Upper lobe of left lung (tissue), 6 donors: Measurements from ENCODE around the gene C6. TPM values are rescaled to one million over a fixed set of nuclear protein-coding genes. Genes with fewer than 3 reads are reported as not detected.

ENCODE experiments used
- ATAC-seq, 2 donors: fragments of 200-7000 bp; cut with Tn5 transposase; one replicate each; pipeline ENCODE4 v1.9.1; 2022; ENCODE audit warnings: mild to moderate bottlenecking in 2 of 2, moderate library complexity in 2 of 2; ENCODE audit not compliant: low FRiP score in 2 of 2
- DNase-seq, 2 donors: peaks; one replicate each; pipeline ENCODE4 v3.0.0-alpha.2; 2019 to 2020
- H3K27ac ChIP-seq, 4 donors: fragments of 200-600 bp; sonication (generic); one replicate each; pipeline ENCODE4 v1.5.1; 2016 to 2019
- H3K27me3 ChIP-seq, 4 donors: fragments of 200-600 bp; sonication (generic); one replicate each; pipeline ENCODE4 v1.5.1; 2017 to 2019
- H3K36me3 ChIP-seq, 4 donors: fragments of 200-600 bp; sonication (generic); one replicate each; pipeline ENCODE4 v1.5.1; 2016 to 2019
- H3K4me1 ChIP-seq, 4 donors: fragments of 200-600 bp; sonication (generic); one replicate each; pipeline ENCODE4 v1.5.1; 2018 to 2019
- H3K4me3 ChIP-seq, 4 donors: fragments of 200-600 bp; sonication (generic); one replicate each; pipeline ENCODE4 v1.5.1; 2017 to 2019; ENCODE audit warnings: mild to moderate bottlenecking in 2 of 4, moderate library complexity in 1 of 4
- H3K9me3 ChIP-seq, 4 donors: fragments of 200-600 bp; sonication (generic); one replicate each; pipeline ENCODE4 v1.5.1; 2018 to 2019
- EP300 ChIP-seq, 4 donors: sonication (generic); formaldehyde crosslinking; IDR thresholded peaks; one replicate each; pipeline ENCODE4 v1.5.1; 2017; ENCODE audit warnings: antibody characterized with exemption in 4 of 4, control low read depth in 2 of 4
- POLR2A ChIP-seq, 4 donors: fragments of 450-650 bp; IDR thresholded peaks; one replicate each; pipeline ENCODE4 v1.5.1; 2016 to 2017; ENCODE audit warnings: antibody characterized with exemption in 4 of 4, mild to moderate bottlenecking in 2 of 4
- POLR2AphosphoS5 ChIP-seq, 2 donors: sonication (generic); formaldehyde crosslinking; IDR thresholded peaks; one replicate each; pipeline ENCODE4 v1.5.1; 2017; ENCODE audit warnings: antibody characterized with exemption in 2 of 2
- WGBS, 2 donors: methylation state at CpG; one replicate each; pipeline ENCODE4 v1.1.5; 2017 to 2018; 5-methylcytosine and 5-hydroxymethylcytosine counted together
- total RNA-seq, 6 donors: library from RNA; depleted of rRNA in 4 of 6; stranded (reverse); fragments of >200 nt in 4 of 6; gene quantifications; one replicate each; pipeline versions ENCODE4 v1.1.0 to v1.2.1, GENCODE V29; 2016 to 2021
- TF ChIP-seq, protein P1 (sequence below), 6 experiments: fragments of 450-650 bp in 4 of 6; fragments of 200-600 bp in 2 of 6; sonication (generic) in 2 of 6; IDR thresholded peaks; one replicate each; pipeline ENCODE4 v1.5.1; 2016 to 2019; ENCODE audit warnings: antibody characterized with exemption in 6 of 6
- donor health status: DM: no; HTN: no; CAD: no; lungs with moderate emphysema.
- donor health status: DM: no; HTN: yes; CAD: no; lungs with severe emphysema.

The C6 gene
- total RNA-seq, 6 donors from 2014 or later, result 0.89 to 35.6 (median 11.1) TPM

- Histone ChIP-seq H3K36me3 (no peaks in the 10 kb centered on the region), H3K4me3 (no peak overlapping the region), H3K27ac (no peak overlapping the region), H3K27me3 (no peaks in the 10 kb centered on the region), H3K4me1 (no peaks in the 10 kb centered on the region), H3K9me3 (peaks cover 0 to 3% (median 0%) of the 10 kb centered on the region in 4 donors)
- DNase-seq (no peak), ATAC-seq (no peak)
- WGBS, 2 donors, result 78% methylated on average over 4 to 5 of the region's 5 CpGs
- no peak for TF ChIP-seq POLR2AphosphoS5 (IDR thresholded peaks at IDR 0.05)
- TF ChIP-seq, protein P1, sequence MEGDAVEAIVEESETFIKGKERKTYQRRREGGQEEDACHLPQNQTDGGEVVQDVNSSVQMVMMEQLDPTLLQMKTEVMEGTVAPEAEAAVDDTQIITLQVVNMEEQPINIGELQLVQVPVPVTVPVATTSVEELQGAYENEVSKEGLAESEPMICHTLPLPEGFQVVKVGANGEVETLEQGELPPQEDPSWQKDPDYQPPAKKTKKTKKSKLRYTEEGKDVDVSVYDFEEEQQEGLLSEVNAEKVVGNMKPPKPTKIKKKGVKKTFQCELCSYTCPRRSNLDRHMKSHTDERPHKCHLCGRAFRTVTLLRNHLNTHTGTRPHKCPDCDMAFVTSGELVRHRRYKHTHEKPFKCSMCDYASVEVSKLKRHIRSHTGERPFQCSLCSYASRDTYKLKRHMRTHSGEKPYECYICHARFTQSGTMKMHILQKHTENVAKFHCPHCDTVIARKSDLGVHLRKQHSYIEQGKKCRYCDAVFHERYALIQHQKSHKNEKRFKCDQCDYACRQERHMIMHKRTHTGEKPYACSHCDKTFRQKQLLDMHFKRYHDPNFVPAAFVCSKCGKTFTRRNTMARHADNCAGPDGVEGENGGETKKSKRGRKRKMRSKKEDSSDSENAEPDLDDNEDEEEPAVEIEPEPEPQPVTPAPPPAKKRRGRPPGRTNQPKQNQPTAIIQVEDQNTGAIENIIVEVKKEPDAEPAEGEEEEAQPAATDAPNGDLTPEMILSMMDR (IDR thresholded peaks at IDR 0.05), result no peak
- TF ChIP-seq EP300 (IDR thresholded peaks at IDR 0.05), result no peak
- TF ChIP-seq POLR2A (IDR thresholded peaks at IDR 0.05), result no peak
Measured at GRCh38 chr5:41095324-41096101, 117.8 kb downstream of the C6 start.

- DNase-seq (no peak), ATAC-seq (no peak)
- WGBS, 2 donors, result 85 to 98% methylated on average over 2 of the region's 2 CpGs
- Histone ChIP-seq H3K4me3 (no peak overlapping the region), H3K27me3 (no peaks in the 10 kb centered on the region), H3K4me1 (no peaks in the 10 kb centered on the region), H3K9me3 (peaks cover 0 to 3% (median 0%) of the 10 kb centered on the region in 4 donors), H3K36me3 (no peaks in the 10 kb centered on the region), H3K27ac (no peak overlapping the region)
- TF ChIP-seq EP300 (IDR thresholded peaks at IDR 0.05) (no peak), POLR2A (IDR thresholded peaks at IDR 0.05) (no peak), POLR2AphosphoS5 (IDR thresholded peaks at IDR 0.05) (no peak)
- TF ChIP-seq, protein P1 (IDR thresholded peaks at IDR 0.05), result no peak
Measured at GRCh38 chr5:41094871-41095270, 118.5 kb downstream of the C6 start.

GRCh38 chr5:41093803-41094202 is 119.5 kb downstream of the C6 start:
- DNase-seq (no peak), ATAC-seq (no peak)
- TF ChIP-seq, protein P1 (IDR thresholded peaks at IDR 0.05), result no peak
- TF ChIP-seq POLR2A (IDR thresholded peaks at IDR 0.05), result no peak
- no peak for TF ChIP-seq EP300 (IDR thresholded peaks at IDR 0.05)
- no peak for TF ChIP-seq POLR2AphosphoS5 (IDR thresholded peaks at IDR 0.05)
- WGBS, 2 donors, result 46 to 47% methylated on average over 1 of the region's 1 CpG
- Histone ChIP-seq H3K36me3 (no peaks in the 10 kb centered on the region), H3K27ac (no peak overlapping the region), H3K4me3 (no peak overlapping the region), H3K27me3 (no peaks in the 10 kb centered on the region), H3K4me1 (no peaks in the 10 kb centered on the region), H3K9me3 (peaks cover 0 to 3% (median 0%) of the 10 kb centered on the region in 4 donors)

Other genes with a start within 250 kb of the C6 start
- gene MROH2B, start 142.2 kb downstream of the C6 start, total RNA-seq, result not detected